Measurements from ENCODE around the gene INPP5A.

Gene INPP5A

GRCh38 chr10:132745511-132745910, 207.9 kb downstream of the INPP5A start:
- no peak for DNase-seq (ENCODE audit: low spot score)
- H3K4me3 ChIP-seq (ENCODE audit: low read length in 2 of 2) = no peak overlapping the region
- H2BK12ac ChIP-seq (ENCODE audit: low read length) = peak overlapping the region; percentile 81
- H2BK120ac ChIP-seq (ENCODE audit: low read depth, low read length) = no peak overlapping the region
- peak overlapping the region; percentile 70 for H3K9ac ChIP-seq (ENCODE audit: low read depth, low read length, poor library complexity)
- H3K4me1 ChIP-seq (ENCODE audit: control insufficient read depth in 2 of 2, insufficient read depth in 1 of 2, low read depth in 1 of 2, low read length in 2 of 2) = peaks cover 25 to 50% of the 10 kb centered on the region in 2 donors
- H3K79me1 ChIP-seq (ENCODE audit: low read depth, low read length) = peaks cover 11% of the 10 kb centered on the region
- WGBS, 2 donors (ENCODE audit: extremely low coverage in 2 of 2, insufficient read length in 2 of 2, insufficient replicate concordance in 1 of 2) = no CpG with 5 or more reads among the region's 17 CpGs
- H3K9me3 ChIP-seq (replicated peaks in 1 of 2; ENCODE audit: control insufficient read depth in 2 of 2, insufficient read depth in 1 of 2, low read depth in 1 of 2, low read length in 2 of 2) = peaks cover 5% of the 10 kb centered on the region in 2 donors
- no peak overlapping the region for H3K4ac ChIP-seq (ENCODE audit: low read length)
- no peak overlapping the region for H3K27ac ChIP-seq (replicated peaks; ENCODE audit: low read length)
- no peak overlapping the region for H4K91ac ChIP-seq (ENCODE audit: low read depth, low read length, poor library complexity)
- no peak overlapping the region for H3K4me2 ChIP-seq (ENCODE audit: insufficient read depth, low read length, poor library complexity, severe bottlenecking)
- no peak overlapping the region for H4K8ac ChIP-seq (ENCODE audit: low read depth, low read length)
- H3K14ac ChIP-seq (ENCODE audit: low read length) = peak overlapping the region; percentile 95
- no peak overlapping the region for H2AFZ ChIP-seq (ENCODE audit: low read length)
- peaks cover 2 to 10% of the 10 kb centered on the region in 2 donors for H3K36me3 ChIP-seq (replicated peaks in 1 of 2; ENCODE audit: control insufficient read depth in 2 of 2, insufficient read depth in 2 of 2, low read length in 2 of 2)
- peak overlapping the region; percentile 82 for H2BK15ac ChIP-seq (ENCODE audit: low read length)
- no peak overlapping the region for H2BK5ac ChIP-seq (ENCODE audit: low read length)
- peak overlapping the region; percentile 49 for H3K23ac ChIP-seq (ENCODE audit: low read depth, low read length, poor library complexity)
- peak overlapping the region; percentile 56 for H2AK5ac ChIP-seq (ENCODE audit: low read depth, low read length)
- H3K27me3 ChIP-seq (ENCODE audit: control insufficient read depth in 3 of 3, insufficient read depth in 3 of 3, low read depth in 1 of 3, low read length in 3 of 3) = peaks cover 0 to 59% (median 0%) of the 10 kb centered on the region in 3 experiments
- H3K18ac ChIP-seq (ENCODE audit: low read length) = peak overlapping the region; percentile 91

- H2AK5ac ChIP-seq (ENCODE audit: low read depth, low read length) = peak overlapping the region; percentile 70
- H3K18ac ChIP-seq (ENCODE audit: low read length) = peak overlapping the region; percentile 91
- H2AFZ ChIP-seq (ENCODE audit: low read length) = no peak overlapping the region
- H2BK5ac ChIP-seq (ENCODE audit: low read length) = no peak overlapping the region
- peak overlapping the region; percentile 58 for H2BK15ac ChIP-seq (ENCODE audit: low read length)
- H3K4ac ChIP-seq (ENCODE audit: low read length) = no peak overlapping the region
- peaks cover 2 to 5% of the 10 kb centered on the region in 2 donors for H3K9me3 ChIP-seq (replicated peaks in 1 of 2; ENCODE audit: control insufficient read depth in 2 of 2, insufficient read depth in 1 of 2, low read depth in 1 of 2, low read length in 2 of 2)
- peak overlapping the region; percentile 81 for H2BK12ac ChIP-seq (ENCODE audit: low read length)
- H3K9ac ChIP-seq (ENCODE audit: low read depth, low read length, poor library complexity) = peak overlapping the region; percentile 70
- peak overlapping the region; percentile 49 for H3K23ac ChIP-seq (ENCODE audit: low read depth, low read length, poor library complexity)
- H2BK120ac ChIP-seq (ENCODE audit: low read depth, low read length) = no peak overlapping the region
- no peak overlapping the region for H4K91ac ChIP-seq (ENCODE audit: low read depth, low read length, poor library complexity)
- peaks cover 11% of the 10 kb centered on the region for H3K79me1 ChIP-seq (ENCODE audit: low read depth, low read length)
- H4K8ac ChIP-seq (ENCODE audit: low read depth, low read length) = no peak overlapping the region
- H3K4me2 ChIP-seq (ENCODE audit: insufficient read depth, low read length, poor library complexity, severe bottlenecking) = no peak overlapping the region
- H3K4me3 ChIP-seq (ENCODE audit: low read length in 2 of 2) = no peak overlapping the region
- no peak for DNase-seq (ENCODE audit: low spot score)
- peaks cover 0 to 57% (median 0%) of the 10 kb centered on the region in 3 experiments for H3K27me3 ChIP-seq (ENCODE audit: control insufficient read depth in 3 of 3, insufficient read depth in 3 of 3, low read depth in 1 of 3, low read length in 3 of 3)
- WGBS, 2 donors (ENCODE audit: extremely low coverage in 2 of 2, insufficient read length in 2 of 2, insufficient replicate concordance in 1 of 2) = no CpG with 5 or more reads among the region's 13 CpGs
- no peak overlapping the region for H3K27ac ChIP-seq (replicated peaks; ENCODE audit: low read length)
- H3K4me1 ChIP-seq (ENCODE audit: control insufficient read depth in 2 of 2, insufficient read depth in 1 of 2, low read depth in 1 of 2, low read length in 2 of 2) = peaks cover 25 to 50% of the 10 kb centered on the region in 2 donors
- no peak overlapping the region for H3K14ac ChIP-seq (ENCODE audit: low read length)
- peaks cover 2 to 10% of the 10 kb centered on the region in 2 donors for H3K36me3 ChIP-seq (replicated peaks in 1 of 2; ENCODE audit: control insufficient read depth in 2 of 2, insufficient read depth in 2 of 2, low read length in 2 of 2)
These were observed 208.4 kb downstream of the INPP5A start for GRCh38 chr10:132745971-132746370.

GRCh38 chr10:132746386-132746785, 208.8 kb downstream of the INPP5A start:
- Histone ChIP-seq H4K91ac (ENCODE audit: low read depth, low read length, poor library complexity) (no peak overlapping the region), H4K8ac (ENCODE audit: low read depth, low read length) (no peak overlapping the region), H2AK5ac (ENCODE audit: low read depth, low read length) (no peak overlapping the region), H3K4me3 (ENCODE audit: low read length in 2 of 2) (no peak overlapping the region), H3K4me1 (ENCODE audit: control insufficient read depth in 2 of 2, insufficient read depth in 1 of 2, low read depth in 1 of 2, low read length in 2 of 2) (peaks cover 25 to 50% of the 10 kb centered on the region in 2 donors), H2BK5ac (ENCODE audit: low read length) (no peak overlapping the region), H3K23ac (ENCODE audit: low read depth, low read length, poor library complexity) (no peak overlapping the region), H3K27ac (replicated peaks; ENCODE audit: low read length) (no peak overlapping the region), H2AFZ (ENCODE audit: low read length) (peak overlapping the region; percentile 70), H3K4ac (ENCODE audit: low read length) (no peak overlapping the region), H3K27me3 (ENCODE audit: control insufficient read depth in 3 of 3, insufficient read depth in 3 of 3, low read depth in 1 of 3, low read length in 3 of 3) (peaks cover 0 to 56% (median 0%) of the 10 kb centered on the region in 3 experiments), H3K9ac (ENCODE audit: low read depth, low read length, poor library complexity) (no peak overlapping the region), H3K9me3 (replicated peaks in 1 of 2; ENCODE audit: control insufficient read depth in 2 of 2, insufficient read depth in 1 of 2, low read depth in 1 of 2, low read length in 2 of 2) (peaks cover under 1 to 3% of the 10 kb centered on the region in 2 donors), H3K79me1 (ENCODE audit: low read depth, low read length) (peaks cover 11% of the 10 kb centered on the region), H3K18ac (ENCODE audit: low read length) (no peak overlapping the region), H2BK120ac (ENCODE audit: low read depth, low read length) (no peak overlapping the region), H3K14ac (ENCODE audit: low read length) (no peak overlapping the region), H3K4me2 (ENCODE audit: insufficient read depth, low read length, poor library complexity, severe bottlenecking) (no peak overlapping the region), H2BK15ac (ENCODE audit: low read length) (no peak overlapping the region), H2BK12ac (ENCODE audit: low read length) (no peak overlapping the region), H3K36me3 (replicated peaks in 1 of 2; ENCODE audit: control insufficient read depth in 2 of 2, insufficient read depth in 2 of 2, low read length in 2 of 2) (peaks cover 2 to 9% of the 10 kb centered on the region in 2 donors)
- DNase-seq (ENCODE audit: low spot score) = no peak
- WGBS, 2 donors (ENCODE audit: extremely low coverage in 2 of 2, insufficient read length in 2 of 2, insufficient replicate concordance in 1 of 2) = no CpG with 5 or more reads among the region's 14 CpGs

- H3K4me2 ChIP-seq (ENCODE audit: insufficient read depth, low read length, poor library complexity, severe bottlenecking) = no peak overlapping the region
- no peak overlapping the region for H3K4ac ChIP-seq (ENCODE audit: low read length)
- peak overlapping the region; percentile 62 for H3K18ac ChIP-seq (ENCODE audit: low read length)
- no peak overlapping the region for H3K4me3 ChIP-seq (ENCODE audit: low read length in 2 of 2)
- no peak overlapping the region for H2AK5ac ChIP-seq (ENCODE audit: low read depth, low read length)
- H2BK5ac ChIP-seq (ENCODE audit: low read length) = no peak overlapping the region
- H4K91ac ChIP-seq (ENCODE audit: low read depth, low read length, poor library complexity) = no peak overlapping the region
- peaks cover 2 to 7% of the 10 kb centered on the region in 2 donors for H3K36me3 ChIP-seq (replicated peaks in 1 of 2; ENCODE audit: control insufficient read depth in 2 of 2, insufficient read depth in 2 of 2, low read length in 2 of 2)
- no peak overlapping the region for H3K9ac ChIP-seq (ENCODE audit: low read depth, low read length, poor library complexity)
- no CpG with 5 or more reads among the region's 29 CpGs for WGBS, 2 donors (ENCODE audit: extremely low coverage in 2 of 2, insufficient read length in 2 of 2, insufficient replicate concordance in 1 of 2)
- no peak overlapping the region for H3K23ac ChIP-seq (ENCODE audit: low read depth, low read length, poor library complexity)
- H2AFZ ChIP-seq (ENCODE audit: low read length) = peak overlapping the region; percentile 70
- H3K27me3 ChIP-seq (ENCODE audit: control insufficient read depth in 3 of 3, insufficient read depth in 3 of 3, low read depth in 1 of 3, low read length in 3 of 3) = peaks cover 0 to 49% (median 0%) of the 10 kb centered on the region in 3 experiments
- no peak overlapping the region for H3K27ac ChIP-seq (replicated peaks; ENCODE audit: low read length)
- H4K8ac ChIP-seq (ENCODE audit: low read depth, low read length) = no peak overlapping the region
- H3K14ac ChIP-seq (ENCODE audit: low read length) = no peak overlapping the region
- H3K79me1 ChIP-seq (ENCODE audit: low read depth, low read length) = peaks cover 11% of the 10 kb centered on the region
- H3K4me1 ChIP-seq (ENCODE audit: control insufficient read depth in 2 of 2, insufficient read depth in 1 of 2, low read depth in 1 of 2, low read length in 2 of 2) = peaks cover 25 to 45% of the 10 kb centered on the region in 2 donors
- H2BK15ac ChIP-seq (ENCODE audit: low read length) = no peak overlapping the region
- H2BK12ac ChIP-seq (ENCODE audit: low read length) = no peak overlapping the region
- peak; percentile 71 for DNase-seq (ENCODE audit: low spot score)
- H3K9me3 ChIP-seq (replicated peaks in 1 of 2; ENCODE audit: control insufficient read depth in 2 of 2, insufficient read depth in 1 of 2, low read depth in 1 of 2, low read length in 2 of 2) = peaks cover 0 to 3% of the 10 kb centered on the region in 2 donors
- no peak overlapping the region for H2BK120ac ChIP-seq (ENCODE audit: low read depth, low read length)
These were observed 209.4 kb downstream of the INPP5A start for GRCh38 chr10:132746801-132747625.

All from neuronal stem cell (in vitro differentiated cells).